DOHH2 (cell line): Measurements from ENCODE around the gene SAA1.

ENCODE experiments used
- EZH2phosphoT487 ChIP-seq: fragments of 200-600 bp; sonication (generic); IDR thresholded peaks from 2 replicates; pipeline ENCODE4 v1.6.1; 2017; ENCODE audit warnings: borderline replicate concordance, mild to moderate bottlenecking, antibody characterized with exemption, low read length, moderate library complexity, mixed read lengths
- TF ChIP-seq, protein P1 (sequence below): fragments of 200-600 bp; sonication (generic); IDR thresholded peaks from one replicate; pipeline ENCODE4 v1.5.1; 2014; ENCODE audit warnings: antibody characterized with exemption, mild to moderate bottlenecking, low read depth, low read length; ENCODE audit not compliant: poor library complexity, severe bottlenecking

DNA sequence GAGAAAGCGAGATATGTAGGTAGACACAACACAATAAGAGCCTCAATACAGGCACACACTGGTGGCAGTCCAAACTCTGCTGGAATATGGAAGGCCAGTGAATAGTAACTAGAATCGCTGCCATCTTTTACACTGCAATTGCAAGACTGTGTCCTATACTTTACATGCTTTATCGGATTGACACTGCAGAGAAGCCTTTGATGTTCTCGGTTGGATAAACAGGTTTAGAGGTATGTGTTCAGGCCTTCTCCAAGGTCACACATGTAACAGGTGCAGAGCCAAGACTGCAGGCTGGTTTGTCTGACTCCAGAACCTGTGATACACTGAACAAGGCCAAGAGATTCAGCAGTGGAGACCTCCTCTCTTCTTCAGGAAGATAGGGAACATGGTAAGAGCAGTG, 5.1 kb downstream of the SAA1 start:
- TF ChIP-seq, protein P1, sequence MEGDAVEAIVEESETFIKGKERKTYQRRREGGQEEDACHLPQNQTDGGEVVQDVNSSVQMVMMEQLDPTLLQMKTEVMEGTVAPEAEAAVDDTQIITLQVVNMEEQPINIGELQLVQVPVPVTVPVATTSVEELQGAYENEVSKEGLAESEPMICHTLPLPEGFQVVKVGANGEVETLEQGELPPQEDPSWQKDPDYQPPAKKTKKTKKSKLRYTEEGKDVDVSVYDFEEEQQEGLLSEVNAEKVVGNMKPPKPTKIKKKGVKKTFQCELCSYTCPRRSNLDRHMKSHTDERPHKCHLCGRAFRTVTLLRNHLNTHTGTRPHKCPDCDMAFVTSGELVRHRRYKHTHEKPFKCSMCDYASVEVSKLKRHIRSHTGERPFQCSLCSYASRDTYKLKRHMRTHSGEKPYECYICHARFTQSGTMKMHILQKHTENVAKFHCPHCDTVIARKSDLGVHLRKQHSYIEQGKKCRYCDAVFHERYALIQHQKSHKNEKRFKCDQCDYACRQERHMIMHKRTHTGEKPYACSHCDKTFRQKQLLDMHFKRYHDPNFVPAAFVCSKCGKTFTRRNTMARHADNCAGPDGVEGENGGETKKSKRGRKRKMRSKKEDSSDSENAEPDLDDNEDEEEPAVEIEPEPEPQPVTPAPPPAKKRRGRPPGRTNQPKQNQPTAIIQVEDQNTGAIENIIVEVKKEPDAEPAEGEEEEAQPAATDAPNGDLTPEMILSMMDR: no peak
- no peak for TF ChIP-seq EZH2phosphoT487
